Measurements from ENCODE around the gene FAM83B. TPM values are rescaled to one million over a fixed set of nuclear protein-coding genes. Genes with fewer than 3 reads are reported as not detected.

The FAM83B gene
- total and polyA plus RNA-seq, 10 of the 15 experiments (the other 5 are each of a cell fraction or from before 2014, with no cell fraction given), result 0.05 TPM; not detected in 9

- in situ Hi-C loops (cut with MboI), result no loop called here
- Histone ChIP-seq H3K9me3 (replicated peaks; ENCODE audit: control insufficient read depth, insufficient read depth, low read length) (no peaks in the 10 kb centered on the region), H3K4me3 (no peak overlapping the region), H4K20me1 (ENCODE audit: control insufficient read depth, insufficient read depth) (no peaks in the 10 kb centered on the region), H3K36me3 (ENCODE audit: control insufficient read depth in 2 of 2, insufficient read depth in 2 of 2, low read length in 1 of 2) (no peaks in the 10 kb centered on the region), H3K9ac (ENCODE audit: control insufficient read depth, insufficient read depth, low read length) (no peak overlapping the region), H3K79me2 (ENCODE audit: control insufficient read depth, insufficient read depth, low read length) (no peaks in the 10 kb centered on the region), H3K27me3 (replicated peaks in 1 of 2; ENCODE audit: control insufficient read depth in 2 of 2, insufficient read depth in 2 of 2, low read length in 1 of 2) (no peaks in the 10 kb centered on the region), H3K4me1 (ENCODE audit: control insufficient read depth, insufficient read depth, low read length) (no peaks in the 10 kb centered on the region), H3K27ac (ENCODE audit: control insufficient read depth, insufficient read depth) (no peak overlapping the region), H2AFZ (ENCODE audit: control insufficient read depth, low read depth, low read length) (no peak overlapping the region), H3K4me2 (ENCODE audit: control insufficient read depth, insufficient read depth) (no peak overlapping the region)
- 0% methylated on average over 2 of the region's 2 CpGs for WGBS (ENCODE audit: insufficient coverage, insufficient replicate concordance, low lambda C conversion rate, missing lambda C conversion rate)
- FAIRE-seq (no peak), ATAC-seq (no peak), DNase-seq (ENCODE audit: low read depth, low spot score) (no peak)
- CTCF ChIA-PET, result no interaction called here
- TF ChIP-seq ZZZ3 (IDR thresholded peaks at IDR 0.05; ENCODE audit: control insufficient read depth, insufficient read length, low read depth) (no peak), ZNF207 (IDR thresholded peaks at IDR 0.05; ENCODE audit: borderline replicate concordance) (no peak), PRDM15 (CRISPR knock-in tag; IDR thresholded peaks at IDR 0.05) (no peak)
- SMC1A ChIA-PET (ENCODE audit: uncharacterized antibody, unreplicated experiment), result no interaction called here
- BruUV-seq (replicated peaks), result no TSS peak
- intact Hi-C loops (cut with micrococcal nuclease; ENCODE audit: unreplicated experiment), result no loop called here
- POLR2A ChIA-PET, result no interaction called here
- RAD21 ChIA-PET (ENCODE audit: unreplicated experiment), result no interaction called here
These were observed 3.5 kb downstream of the FAM83B start for GRCh38 chr6:54850114-54850513.

- Histone ChIP-seq H3K4me3 (no peak overlapping the region), H3K9ac (ENCODE audit: control insufficient read depth, insufficient read depth, low read length) (no peak overlapping the region), H3K4me2 (ENCODE audit: control insufficient read depth, insufficient read depth) (no peak overlapping the region), H3K79me2 (ENCODE audit: control insufficient read depth, insufficient read depth, low read length) (no peaks in the 10 kb centered on the region), H3K36me3 (ENCODE audit: control insufficient read depth in 2 of 2, insufficient read depth in 2 of 2, low read length in 1 of 2) (no peaks in the 10 kb centered on the region), H3K27me3 (replicated peaks in 1 of 2; ENCODE audit: control insufficient read depth in 2 of 2, insufficient read depth in 2 of 2, low read length in 1 of 2) (no peaks in the 10 kb centered on the region), H3K4me1 (ENCODE audit: control insufficient read depth, insufficient read depth, low read length) (no peaks in the 10 kb centered on the region), H2AFZ (ENCODE audit: control insufficient read depth, low read depth, low read length) (no peak overlapping the region), H4K20me1 (ENCODE audit: control insufficient read depth, insufficient read depth) (no peaks in the 10 kb centered on the region), H3K27ac (ENCODE audit: control insufficient read depth, insufficient read depth) (no peak overlapping the region), H3K9me3 (replicated peaks; ENCODE audit: control insufficient read depth, insufficient read depth, low read length) (no peaks in the 10 kb centered on the region)
- intact Hi-C loops (cut with micrococcal nuclease; ENCODE audit: unreplicated experiment), result no loop called here
- DNase-seq (ENCODE audit: low read depth, low spot score), result no peak
- in situ Hi-C loops (cut with MboI), result no loop called here
- 46% methylated on average over 3 of the region's 3 CpGs for WGBS (ENCODE audit: insufficient coverage, insufficient replicate concordance, low lambda C conversion rate, missing lambda C conversion rate)
- RAD21 ChIA-PET (ENCODE audit: unreplicated experiment), result no interaction called here
- BruUV-seq (replicated peaks), result no TSS peak
- SMC1A ChIA-PET (ENCODE audit: uncharacterized antibody, unreplicated experiment), result no interaction called here
- POLR2A ChIA-PET, result no interaction called here
- no peak for ATAC-seq
- CTCF ChIA-PET, result interaction anchor here (0.9 kb wide), 1 partner anchor 11 kb away, joined by 3 read pairs; no protein-coding TSS in a partner anchor
- no peak for FAIRE-seq
- TF ChIP-seq NBN (IDR thresholded peaks at IDR 0.05) (no peak), SUZ12 (IDR thresholded peaks at IDR 0.05; ENCODE audit: unreplicated experiment) (no peak), SMC3 (IDR thresholded peaks at IDR 0.05; ENCODE audit: borderline replicate concordance, low read length) (no peak), SMARCA5 (IDR thresholded peaks at IDR 0.05) (no peak), PAX8 (IDR thresholded peaks at IDR 0.05) (no peak), BCLAF1 (IDR thresholded peaks at IDR 0.05) (no peak), SUPT20H (IDR thresholded peaks at IDR 0.05; ENCODE audit: borderline replicate concordance, control insufficient read depth, low read depth, low read length) (no peak), CHD2 (IDR thresholded peaks at IDR 0.05; ENCODE audit: borderline replicate concordance, low read depth, low read length) (no peak), BCL11A (IDR thresholded peaks at IDR 0.05; ENCODE audit: low read depth, low read length) (no peak), WRNIP1 (IDR thresholded peaks at IDR 0.05; ENCODE audit: borderline replicate concordance, low read depth, low read length) (no peak), SIN3A (IDR thresholded peaks at IDR 0.05; ENCODE audit: low read depth, low read length) (no peak)
These were observed 9.6 kb downstream of the FAM83B start for GRCh38 chr6:54856129-54856528.

Data from GM12878 (cell line).